B cell (primary cell): Measurements from ENCODE around the gene CLCN1. TPM values are rescaled to one million over a fixed set of nuclear protein-coding genes. Genes with fewer than 3 reads are reported as not detected.

ENCODE experiments used
- ATAC-seq: fragments of 200-7000 bp; cut with Tn5 transposase; one replicate; pipeline ENCODE4 v1.10.0; 2021; ENCODE audit warnings: low read depth, mild to moderate bottlenecking, moderate number of reproducible peaks, moderate library complexity
- CTCF ChIA-PET: fragments of 350-600 bp; sonication (Branson Sonifier 250); formaldehyde crosslinking; loops from one replicate; lab custom pipeline; 2021; ENCODE audit warnings: antibody characterized with exemption, inconsistent platforms; lab: Charles Lee
- POLR2A ChIA-PET: fragments of 350-600 bp; sonication (Branson Sonifier 250); formaldehyde crosslinking; loops from one replicate; lab custom pipeline; 2021; ENCODE audit warnings: antibody characterized with exemption; lab: Charles Lee
- DNase-seq: peaks from one replicate; pipeline ENCODE4 v3.0.0; 2013
- H2AFZ ChIP-seq: 2 replicates; pipeline ENCODE4 v1.6.1; 2012; ENCODE audit warnings: mild to moderate bottlenecking, low read depth, low read length; ENCODE audit not compliant: insufficient read depth, poor library complexity, severe bottlenecking
- H3K27ac ChIP-seq, 2 donors: 1 replicate in 1 of 2; 2 replicates in 1 of 2; pipeline ENCODE4 v1.5.1; 2012 to 2013; ENCODE audit warnings: low read length in 2 of 2, mild to moderate bottlenecking in 2 of 2, moderate library complexity in 1 of 2
- H3K27me3 ChIP-seq, 4 experiments: fragments of 200-600 bp in 1 of 4; sonication (generic) in 1 of 4; replicated peaks in 1 of 4; 1 replicate in 2 of 4; 2 replicates in 2 of 4; pipeline versions ENCODE4 v1.6.1 to v1.7.0; 2013 to 2016; ENCODE audit warnings: low read length in 3 of 4, mild to moderate bottlenecking in 2 of 4, mixed read lengths in 1 of 4, moderate library complexity in 1 of 4; ENCODE audit not compliant: insufficient read depth in 4 of 4, control insufficient read depth in 3 of 4; ENCODE audit errors: control extremely low read depth in 1 of 4
- H3K36me3 ChIP-seq, 2 experiments: replicated peaks in 1 of 2; 1 replicate in 1 of 2; 2 replicates in 1 of 2; pipeline versions ENCODE4 v1.6.1 to v1.7.1; 2013; ENCODE audit warnings: low read length in 1 of 2; ENCODE audit not compliant: insufficient read depth in 2 of 2, control insufficient read depth in 1 of 2; ENCODE audit errors: control extremely low read depth in 1 of 2, extremely low read depth in 1 of 2
- H3K4me1 ChIP-seq, 2 donors: fragments of 200-600 bp in 1 of 2; sonication (generic) in 1 of 2; 1 replicate in 1 of 2; 2 replicates in 1 of 2; pipeline versions ENCODE4 v1.5.1 to v1.6.1; 2013 to 2017; ENCODE audit warnings: low read length in 2 of 2; ENCODE audit not compliant: control insufficient read depth in 2 of 2, insufficient read depth in 2 of 2
- H3K4me2 ChIP-seq: replicated peaks from 2 replicates; pipeline ENCODE3; 2012; ENCODE audit warnings: mild to moderate bottlenecking, low read depth, low read length; ENCODE audit not compliant: poor library complexity, severe bottlenecking
- H3K4me3 ChIP-seq, 5 experiments: fragments of 200-600 bp in 1 of 5; sonication (generic) in 1 of 5; 1 replicate in 3 of 5; 2 replicates in 2 of 5; pipeline versions ENCODE4 v1.5.1 to v1.7.0; 2011 to 2016; ENCODE audit warnings: low read length in 4 of 5, mild to moderate bottlenecking in 4 of 5, low read depth in 2 of 5, control low read depth in 1 of 5, moderate library complexity in 1 of 5; ENCODE audit not compliant: insufficient read depth in 1 of 5; ENCODE audit errors: control extremely low read depth in 1 of 5, extremely low read depth in 1 of 5
- H3K79me2 ChIP-seq: fragments of 200-600 bp; sonication (generic); one replicate; pipeline ENCODE4 v1.6.0; 2016; ENCODE audit warnings: low read length; ENCODE audit not compliant: control insufficient read depth, insufficient read depth
- H3K9ac ChIP-seq: fragments of 200-600 bp; sonication (generic); 2 replicates; pipeline ENCODE4 v1.6.1; 2017; ENCODE audit warnings: mild to moderate bottlenecking, low read length, moderate library complexity
- H3K9me3 ChIP-seq, 3 donors: one replicate each; pipeline versions ENCODE4 v1.6.1 to v1.7.1; 2013; ENCODE audit warnings: low read length in 2 of 3; ENCODE audit not compliant: control insufficient read depth in 2 of 3, insufficient read depth in 1 of 3; ENCODE audit errors: control extremely low read depth in 1 of 3
- H4K20me1 ChIP-seq: 2 replicates; pipeline ENCODE4 v1.6.0; 2012; ENCODE audit warnings: mild to moderate bottlenecking, low read length; ENCODE audit not compliant: insufficient read depth, control insufficient read depth, poor library complexity, severe bottlenecking
- H3K27ac Mint-ChIP-seq: one replicate; pipeline ENCODE4 v1.8.0; 2021; ENCODE audit warnings: mixed read lengths
- H3K27me3 Mint-ChIP-seq: one replicate; pipeline ENCODE4 v1.8.0; 2021; ENCODE audit warnings: mixed read lengths
- H3K4me1 Mint-ChIP-seq: one replicate; pipeline ENCODE4 v1.8.0; 2021; ENCODE audit warnings: mixed read lengths
- H3K4me3 Mint-ChIP-seq: one replicate; pipeline ENCODE4 v1.8.0; 2021; ENCODE audit warnings: mixed read lengths
- H3K9me3 Mint-ChIP-seq: one replicate; pipeline ENCODE4 v1.8.0; 2022; ENCODE audit warnings: mixed read lengths; ENCODE audit not compliant: insufficient read depth
- EZH2 ChIP-seq: IDR thresholded peaks from 2 replicates; pipeline ENCODE4 v1.6.1; 2012; ENCODE audit warnings: borderline replicate concordance, low read depth, mild to moderate bottlenecking, moderate library complexity, low read length; ENCODE audit not compliant: insufficient read depth, poor library complexity, severe bottlenecking
- WGBS: methylation state at CpG from one replicate; pipeline ENCODE4 v1.1.5; 2013; ENCODE audit warnings: missing lambda C conversion rate; ENCODE audit not compliant: insufficient coverage; 5-methylcytosine and 5-hydroxymethylcytosine counted together
- intact Hi-C: fragments of 100-400 bp; cut with micrococcal nuclease; formaldehyde crosslinking; loops from one replicate; pipeline ENCODE4 v1.10.0; 2022
- polyA plus RNA-seq: library from polyadenylated mRNA; depleted of rRNA; stranded (reverse); fragments of >200 nt; gene quantifications from 2 replicates; pipeline ENCODE4 v1.2.3, GENCODE V29; 2012
- total RNA-seq, 2 donors: library from RNA; stranded (reverse); fragments of 120-200 nt in 1 of 2; gene quantifications; 1 replicate in 1 of 2; 2 replicates in 1 of 2; pipeline versions ENCODE4 v1.2.3 to v1.2.4, GENCODE V29; 2013 to 2022
- TF ChIP-seq, protein P1 (sequence below): fragments of 200-600 bp; IDR thresholded peaks from one replicate; pipeline ENCODE4 v1.8.0; 2022; ENCODE audit warnings: antibody characterized with exemption, mild to moderate bottlenecking

The CLCN1 gene
- total and polyA plus RNA-seq, 2 donors (not counting 1 experiment from before 2014, with no cell fraction given), result not detected

DNA sequence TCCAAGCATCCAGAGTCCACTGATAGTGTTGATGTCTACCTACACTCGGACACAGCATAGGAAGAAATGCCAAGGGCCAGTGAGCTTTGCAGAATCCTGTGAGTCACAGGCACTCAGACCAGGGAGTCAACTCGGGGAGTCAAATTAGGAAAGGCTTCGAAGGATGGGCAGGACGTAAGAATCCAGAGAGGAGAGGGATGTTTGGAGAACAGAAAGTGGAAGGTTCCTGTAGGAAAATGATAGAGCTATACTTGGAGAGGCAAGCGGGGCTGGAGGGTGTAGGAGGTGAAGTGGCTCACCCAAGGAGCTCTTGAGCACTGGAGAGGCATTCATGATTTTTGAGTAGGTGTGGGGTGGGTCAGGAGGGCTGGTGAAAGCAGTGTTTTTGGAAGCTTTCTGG, 68.2 kb downstream of the CLCN1 start:
- TF ChIP-seq EZH2, result no peak
- TF ChIP-seq, protein P1, sequence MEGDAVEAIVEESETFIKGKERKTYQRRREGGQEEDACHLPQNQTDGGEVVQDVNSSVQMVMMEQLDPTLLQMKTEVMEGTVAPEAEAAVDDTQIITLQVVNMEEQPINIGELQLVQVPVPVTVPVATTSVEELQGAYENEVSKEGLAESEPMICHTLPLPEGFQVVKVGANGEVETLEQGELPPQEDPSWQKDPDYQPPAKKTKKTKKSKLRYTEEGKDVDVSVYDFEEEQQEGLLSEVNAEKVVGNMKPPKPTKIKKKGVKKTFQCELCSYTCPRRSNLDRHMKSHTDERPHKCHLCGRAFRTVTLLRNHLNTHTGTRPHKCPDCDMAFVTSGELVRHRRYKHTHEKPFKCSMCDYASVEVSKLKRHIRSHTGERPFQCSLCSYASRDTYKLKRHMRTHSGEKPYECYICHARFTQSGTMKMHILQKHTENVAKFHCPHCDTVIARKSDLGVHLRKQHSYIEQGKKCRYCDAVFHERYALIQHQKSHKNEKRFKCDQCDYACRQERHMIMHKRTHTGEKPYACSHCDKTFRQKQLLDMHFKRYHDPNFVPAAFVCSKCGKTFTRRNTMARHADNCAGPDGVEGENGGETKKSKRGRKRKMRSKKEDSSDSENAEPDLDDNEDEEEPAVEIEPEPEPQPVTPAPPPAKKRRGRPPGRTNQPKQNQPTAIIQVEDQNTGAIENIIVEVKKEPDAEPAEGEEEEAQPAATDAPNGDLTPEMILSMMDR, result no peak
- Histone ChIP-seq H2AFZ (no peak overlapping the region), H3K4me1 (peaks cover 43 to 59% of the 10 kb centered on the region in 2 donors), H3K79me2 (peaks cover 4% of the 10 kb centered on the region), H3K9me3 (no peaks in the 10 kb centered on the region), H3K27me3 (no peaks in the 10 kb centered on the region), H3K4me2 (peak overlapping the region; percentile 12), H4K20me1 (no peaks in the 10 kb centered on the region), H3K36me3 (peaks cover 0 to 6% of the 10 kb centered on the region in 2 experiments), H3K27ac (no peak overlapping the region), H3K4me3 (peak overlapping the region in 1 of 5 experiments; percentile 0), H3K9ac (no peak overlapping the region)
- Mint-ChIP-seq H3K4me3 (no peak overlapping the region), H3K9me3 (no peaks in the 10 kb centered on the region), H3K27me3 (no peaks in the 10 kb centered on the region), H3K27ac (no peak overlapping the region), H3K4me1 (peaks cover 12% of the 10 kb centered on the region)
- 88% methylated on average over 5 of the region's 5 CpGs for WGBS
- CTCF ChIA-PET, result interaction anchor here (0.8 to 2.0 kb wide), 7 partner anchors 9 to 744 kb away, joined by 3 to 6 read pairs (median 5); no protein-coding TSS in a partner anchor
- ATAC-seq (no peak), DNase-seq (no peak)
- POLR2A ChIA-PET, result interaction anchor here (0.8 to 1.2 kb wide), 2 partner anchors 96 to 121 kb away, joined by 3 to 4 read pairs; partner anchors contain the start of genes CASP2 and GSTK1
- intact Hi-C loops, result loop anchor here (5.0 kb wide), 1 partner anchor 577 kb away; no protein-coding TSS in a partner anchor
